PC-3 (cell line): Measurements from ENCODE around the gene CHAMP1.

Source experiments
- EZH2 ChIP-seq: fragments of 300-600 bp; sonication (generic); IDR thresholded peaks from one replicate; pipeline ENCODE4 v1.6.1; 2017; ENCODE audit warnings: antibody characterized with exemption, mild to moderate bottlenecking, low read length; ENCODE audit not compliant: unreplicated experiment
- EZH2phosphoT487 ChIP-seq: fragments of 300-600 bp; sonication (generic); IDR thresholded peaks from 2 replicates; pipeline ENCODE4 v1.6.1; 2018; ENCODE audit warnings: mild to moderate bottlenecking, antibody characterized with exemption, low read length, borderline replicate concordance
- TF ChIP-seq, protein P1 (sequence below): fragments of 300-600 bp; sonication (generic); conservative IDR thresholded peaks from 2 replicates; pipeline ENCODE4 v1.5.1; 2017; ENCODE audit warnings: antibody characterized with exemption, low read depth, mild to moderate bottlenecking, low read length

GRCh38 chr13:114315074-114315785 lies 927 bp downstream of the CHAMP1 start:
- TF ChIP-seq, protein P1, sequence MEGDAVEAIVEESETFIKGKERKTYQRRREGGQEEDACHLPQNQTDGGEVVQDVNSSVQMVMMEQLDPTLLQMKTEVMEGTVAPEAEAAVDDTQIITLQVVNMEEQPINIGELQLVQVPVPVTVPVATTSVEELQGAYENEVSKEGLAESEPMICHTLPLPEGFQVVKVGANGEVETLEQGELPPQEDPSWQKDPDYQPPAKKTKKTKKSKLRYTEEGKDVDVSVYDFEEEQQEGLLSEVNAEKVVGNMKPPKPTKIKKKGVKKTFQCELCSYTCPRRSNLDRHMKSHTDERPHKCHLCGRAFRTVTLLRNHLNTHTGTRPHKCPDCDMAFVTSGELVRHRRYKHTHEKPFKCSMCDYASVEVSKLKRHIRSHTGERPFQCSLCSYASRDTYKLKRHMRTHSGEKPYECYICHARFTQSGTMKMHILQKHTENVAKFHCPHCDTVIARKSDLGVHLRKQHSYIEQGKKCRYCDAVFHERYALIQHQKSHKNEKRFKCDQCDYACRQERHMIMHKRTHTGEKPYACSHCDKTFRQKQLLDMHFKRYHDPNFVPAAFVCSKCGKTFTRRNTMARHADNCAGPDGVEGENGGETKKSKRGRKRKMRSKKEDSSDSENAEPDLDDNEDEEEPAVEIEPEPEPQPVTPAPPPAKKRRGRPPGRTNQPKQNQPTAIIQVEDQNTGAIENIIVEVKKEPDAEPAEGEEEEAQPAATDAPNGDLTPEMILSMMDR = no peak
- TF ChIP-seq EZH2 (no peak), EZH2phosphoT487 (no peak)
